SK-N-SH (cell line): Measurements from ENCODE around the gene ASCC3.

Source experiments
- FOXJ3 ChIP-seq: sonication (generic); formaldehyde crosslinking; IDR thresholded peaks from 2 replicates; pipeline ENCODE4 v1.5.1; 2020; ENCODE audit warnings: mild to moderate bottlenecking, missing genetic modification reagents
- POLR2AphosphoS5 ChIP-seq: IDR thresholded peaks from 2 replicates; pipeline ENCODE4 v1.6.1; 2012; ENCODE audit warnings: low read depth, low read length
- TF ChIP-seq, protein P1 (sequence below): fragments of 200-600 bp; sonication (generic); IDR thresholded peaks from 2 replicates; pipeline ENCODE4 v1.6.1; 2017; ENCODE audit warnings: antibody characterized with exemption, mild to moderate bottlenecking, moderate library complexity

DNA sequence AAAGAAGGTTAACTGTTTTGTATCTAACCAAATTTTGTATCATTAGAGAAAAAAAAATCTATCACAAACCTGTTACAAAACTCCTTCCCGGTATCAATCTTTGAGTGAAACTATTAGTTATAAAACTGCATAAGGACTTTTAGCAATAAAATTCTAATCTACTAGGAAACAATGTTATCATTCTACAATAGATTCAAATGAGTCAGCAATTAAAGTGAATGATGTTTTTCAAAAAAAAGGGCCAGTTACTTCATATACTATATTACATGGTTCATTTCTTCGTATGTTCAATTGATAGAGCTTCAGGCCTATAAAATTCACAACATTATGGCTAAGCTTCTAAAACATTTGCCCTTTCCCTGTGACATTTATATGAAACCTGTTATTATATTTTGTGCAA is 15.6 kb downstream of the ASCC3 start:
- TF ChIP-seq FOXJ3 (no peak), POLR2AphosphoS5 (no peak)
- TF ChIP-seq, protein P1, sequence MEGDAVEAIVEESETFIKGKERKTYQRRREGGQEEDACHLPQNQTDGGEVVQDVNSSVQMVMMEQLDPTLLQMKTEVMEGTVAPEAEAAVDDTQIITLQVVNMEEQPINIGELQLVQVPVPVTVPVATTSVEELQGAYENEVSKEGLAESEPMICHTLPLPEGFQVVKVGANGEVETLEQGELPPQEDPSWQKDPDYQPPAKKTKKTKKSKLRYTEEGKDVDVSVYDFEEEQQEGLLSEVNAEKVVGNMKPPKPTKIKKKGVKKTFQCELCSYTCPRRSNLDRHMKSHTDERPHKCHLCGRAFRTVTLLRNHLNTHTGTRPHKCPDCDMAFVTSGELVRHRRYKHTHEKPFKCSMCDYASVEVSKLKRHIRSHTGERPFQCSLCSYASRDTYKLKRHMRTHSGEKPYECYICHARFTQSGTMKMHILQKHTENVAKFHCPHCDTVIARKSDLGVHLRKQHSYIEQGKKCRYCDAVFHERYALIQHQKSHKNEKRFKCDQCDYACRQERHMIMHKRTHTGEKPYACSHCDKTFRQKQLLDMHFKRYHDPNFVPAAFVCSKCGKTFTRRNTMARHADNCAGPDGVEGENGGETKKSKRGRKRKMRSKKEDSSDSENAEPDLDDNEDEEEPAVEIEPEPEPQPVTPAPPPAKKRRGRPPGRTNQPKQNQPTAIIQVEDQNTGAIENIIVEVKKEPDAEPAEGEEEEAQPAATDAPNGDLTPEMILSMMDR: no peak
